Measurements from ENCODE around the gene GRK6. TPM values are rescaled to one million over a fixed set of nuclear protein-coding genes. Genes with fewer than 3 reads are reported as not detected.

Gene GRK6
- total and polyA plus RNA-seq, 2 of the 4 experiments (the other 2 are of a cell fraction) = 25.3 to 30.1 TPM

GRCh38 chr5:177444106-177445051 is 17.9 kb downstream of the GRK6 start:
- Histone ChIP-seq H3K9me1 (ENCODE audit: insufficient read depth, low read length) (peaks cover 4% of the 10 kb centered on the region; the same call in 1 of the 2 replicates), H3K56ac (ENCODE audit: extremely low read depth, insufficient read depth, low read length) (no peak overlapping the region), H3K79me1 (ENCODE audit: low read depth in 1 of 2, low read length in 2 of 2) (peaks cover 0 to 4% of the 10 kb centered on the region in 2 experiments; a peak in 1 of 4 replicates), H2AFZ (replicated peaks; ENCODE audit: low read length, poor library complexity) (no peak overlapping the region), H3K4me1 (ENCODE audit: control insufficient read depth, insufficient read depth, low read length) (peaks cover 10% of the 10 kb centered on the region), H4K91ac (ENCODE audit: insufficient read depth, low read depth, low read length) (no peak overlapping the region), H2AK5ac (ENCODE audit: low read depth, low read length) (no peak overlapping the region), H3K27ac (ENCODE audit: insufficient read depth, low read length) (no peak overlapping the region), H2BK20ac (ENCODE audit: low read depth, low read length) (no peak overlapping the region), H3K9me3 (ENCODE audit: control insufficient read depth, insufficient read depth, low read length) (no peaks in the 10 kb centered on the region), H3K4me3 (ENCODE audit: insufficient read depth, low read depth, low read length) (no peak overlapping the region), H4K8ac (ENCODE audit: low read depth in 2 of 2, low read length in 2 of 2) (no peak overlapping the region), H3K27me3 (ENCODE audit: control insufficient read depth, insufficient read depth, low read length) (no peaks in the 10 kb centered on the region), H4K20me1 (ENCODE audit: insufficient read depth, low read length) (peaks cover 11% of the 10 kb centered on the region; the same call in 1 of the 2 replicates), H4K5ac (ENCODE audit: low read depth, low read length) (no peak overlapping the region), H2BK120ac (ENCODE audit: low read depth, low read length) (no peak overlapping the region), H3K14ac (replicated peaks; ENCODE audit: low read depth, low read length) (no peak overlapping the region), H2AK9ac (replicated peaks; ENCODE audit: low read depth, low read length, poor library complexity) (peak overlapping the region; percentile 26), H3K23ac (ENCODE audit: low read depth, low read length) (no peak overlapping the region), H3K4ac (ENCODE audit: low read depth, low read length) (no peak overlapping the region), H3K36me3 (ENCODE audit: control insufficient read depth, insufficient read depth, low read length) (peaks cover 2% of the 10 kb centered on the region; the same call in 1 of the 2 replicates), H2BK5ac (ENCODE audit: low read depth, low read length, poor library complexity, severe bottlenecking) (no peak overlapping the region), H3K18ac (ENCODE audit: low read depth, low read length) (no peak overlapping the region), H3K4me2 (ENCODE audit: low read depth, low read length) (no peak overlapping the region), H2BK15ac (ENCODE audit: low read depth, low read length) (no peak overlapping the region), H3K9ac (ENCODE audit: low read depth, low read length) (no peak overlapping the region)
- in situ Hi-C loops (cut with MboI; ENCODE audit: low sequenced_read_pairs) (loop anchor here (5.0 kb wide), 2 partner anchors 37 to 132 kb away; partner anchors contain the start of genes F12 and MXD3), intact Hi-C loops (cut with micrococcal nuclease) (no loop called here), dilution Hi-C loops (cut with HindIII; ENCODE audit: low sequenced_read_pairs, unreplicated experiment) (no loop called here)
- POLR2A ChIA-PET (ENCODE audit: unreplicated experiment) = no interaction called here
- TF ChIP-seq CTCF (conservative IDR thresholded peaks at IDR 0.05; ENCODE audit: low read depth, low read length) = no peak
- no peak for TF ChIP-seq MAZ (IDR thresholded peaks at IDR 0.05; ENCODE audit: borderline replicate concordance, low read depth, low read length)
- TF ChIP-seq RCOR1 (IDR thresholded peaks at IDR 0.05; ENCODE audit: insufficient replicate concordance, low read length) = no peak
- TF ChIP-seq FOS (IDR thresholded peaks at IDR 0.05; ENCODE audit: low read depth, low read length) = no peak
- TF ChIP-seq BHLHE40 (IDR thresholded peaks at IDR 0.05; ENCODE audit: low read depth, low read length) = no peak
- ATAC-seq (ENCODE audit: low read depth) (no peak), DNase-seq (no peak)
- no CpG with 5 or more reads among the region's 7 CpGs for WGBS, 2 experiments (ENCODE audit: extremely low coverage in 2 of 2, insufficient read length in 1 of 2)
- no TSS peak for BruUV-seq (replicated peaks)
- CTCF ChIA-PET = interaction anchor here (0.9 to 1.3 kb wide), 3 partner anchors 10 to 41 kb away, joined by 3 to 5 read pairs (median 3); no protein-coding TSS in a partner anchor
